K562 (cell line): ENCODE data around the gene CNOT10. TPM values are rescaled to one million over a fixed set of nuclear protein-coding genes. Genes with fewer than 3 reads are reported as not detected.

Experiments used
- CHAMP1 ChIP-seq: fragments of 450-650 bp; IDR thresholded peaks from 2 replicates; pipeline ENCODE4 v1.6.1; 2016; ENCODE audit warnings: mild to moderate bottlenecking
- DNMT1 ChIP-seq: fragments of 450-650 bp; IDR thresholded peaks from 2 replicates; pipeline ENCODE4 v1.6.1; 2016; ENCODE audit warnings: antibody characterized with exemption, mild to moderate bottlenecking
- EHMT2 ChIP-seq: fragments of 450-650 bp; IDR thresholded peaks from 2 replicates; pipeline ENCODE4 v1.6.1; 2018; ENCODE audit warnings: antibody characterized with exemption
- FIP1L1 ChIP-seq: fragments of 200-400 bp; formaldehyde crosslinking; IDR thresholded peaks from 2 replicates; pipeline ENCODE4 v1.6.1; 2018; ENCODE audit warnings: mild to moderate bottlenecking, low read depth, low read length; ENCODE audit not compliant: poor library complexity, severe bottlenecking
- HDAC3 ChIP-seq: fragments of 450-650 bp; IDR thresholded peaks from 2 replicates; pipeline ENCODE4 v1.6.1; 2018; ENCODE audit warnings: borderline replicate concordance, mild to moderate bottlenecking, moderate library complexity; ENCODE audit not compliant: partially characterized antibody
- KDM1A ChIP-seq, 2 experiments: fragments of 450-650 bp; IDR thresholded peaks; 2 replicates each; pipeline ENCODE4 v1.6.1; 2016; ENCODE audit warnings: mild to moderate bottlenecking in 2 of 2
- KLF16 ChIP-seq: IDR thresholded peaks from 2 replicates; pipeline ENCODE4 v1.6.1; 2016; ENCODE audit warnings: antibody characterized with exemption
- NEUROD1 ChIP-seq: fragments of 150-350 bp; IDR thresholded peaks from 2 replicates; pipeline ENCODE4 v1.6.1; 2014; ENCODE audit warnings: borderline replicate concordance, low read length, low read depth; ENCODE audit not compliant: partially characterized antibody
- PBX2 ChIP-seq, 2 experiments: IDR thresholded peaks in 1 of 2; conservative IDR thresholded peaks in 1 of 2; 2 replicates each; pipeline ENCODE4 v1.6.1; 2016; ENCODE audit warnings: low read depth in 2 of 2, mild to moderate bottlenecking in 1 of 2, missing compliant biosample characterization in 1 of 2, missing genetic modification characterization in 1 of 2, moderate library complexity in 1 of 2
- PML ChIP-seq: IDR thresholded peaks from 2 replicates; pipeline ENCODE4 v1.6.1; 2012; ENCODE audit warnings: low read length, inconsistent platforms
- RBM25 ChIP-seq: fragments of 200-400 bp; formaldehyde crosslinking; IDR thresholded peaks from 2 replicates; pipeline ENCODE4 v1.6.1; 2018; ENCODE audit warnings: low read length, low read depth, moderate library complexity; ENCODE audit not compliant: severe bottlenecking
- SETDB1 ChIP-seq: IDR thresholded peaks from one replicate; pipeline ENCODE4 v1.6.1; 2012; ENCODE audit warnings: low read length, control low read depth, inconsistent platforms
- WHSC1 ChIP-seq: IDR thresholded peaks from one replicate; pipeline ENCODE4 v1.6.1; 2012; ENCODE audit warnings: low read length, control low read depth, inconsistent platforms
- ZBTB26 ChIP-seq: fragments of 450-650 bp; formaldehyde crosslinking; IDR thresholded peaks from 2 replicates; pipeline ENCODE4 v1.4.0; 2022; ENCODE audit warnings: missing genetic modification characterization
- ZNF165 ChIP-seq: fragments of 250-450 bp; sonication (Bioruptor Pico); IDR thresholded peaks from 2 replicates; pipeline ENCODE4 v1.4.0; 2020; ENCODE audit warnings: borderline replicate concordance
- ZNF23 ChIP-seq: fragments of 250-450 bp; sonication (Bioruptor Pico); IDR thresholded peaks from 2 replicates; pipeline ENCODE4 v1.4.0; 2020; ENCODE audit warnings: mild to moderate bottlenecking
- ZNF384 ChIP-seq: IDR thresholded peaks from 2 replicates; pipeline ENCODE4 v1.6.1; 2012; ENCODE audit warnings: low read depth, low read length, improper control_type of control experiment
- polyA plus RNA-seq, 8 experiments: library from polyadenylated mRNA; depleted of rRNA in 4 of 8; stranded (reverse) in 5 of 8; unstranded in 3 of 8; fragments of >200 nt; fragmentation: Nextera tagmentation in 2 of 8; fragmentation: Illumina TruSeq in 1 of 8; extraction: Ambion mirVana in 2 of 8; extraction: Trizol in 1 of 8; gene quantifications; 2 replicates each; pipeline versions ENCODE4 v1.2.1 to v1.2.3, GENCODE V29; 2011 to 2014; ENCODE audit warnings: inconsistent platforms in 1 of 8, missing spikeins in 1 of 8
- total RNA-seq, 7 experiments: library from RNA; depleted of rRNA in 6 of 7; stranded (reverse); fragments of >200 nt in 6 of 7; fragmentation: Illumina TruSeq in 2 of 7; extraction: Trizol in 2 of 7; gene quantifications; 2 replicates each; pipeline versions ENCODE4 v1.2.1 to v1.2.3, GENCODE V29; 2011 to 2021; ENCODE audit warnings: low replicate concordance in 1 of 7
- TF ChIP-seq, protein P1 (sequence below): fragments of 450-650 bp; IDR thresholded peaks from 2 replicates; pipeline ENCODE4 v1.6.1; 2017; ENCODE audit warnings: mild to moderate bottlenecking, moderate library complexity
- TF ChIP-seq, protein P2 (sequence below): sonication (generic); formaldehyde crosslinking; IDR thresholded peaks from 2 replicates; pipeline ENCODE4 v1.8.0; 2022; ENCODE audit warnings: missing genetic modification reagents, mild to moderate bottlenecking, borderline replicate concordance

The CNOT10 gene
- total and polyA plus RNA-seq, 9 of the 15 experiments (the other 6 are each of a cell fraction or from before 2014, with no cell fraction given), result 35.7 to 114 (median 81.9) TPM

DNA sequence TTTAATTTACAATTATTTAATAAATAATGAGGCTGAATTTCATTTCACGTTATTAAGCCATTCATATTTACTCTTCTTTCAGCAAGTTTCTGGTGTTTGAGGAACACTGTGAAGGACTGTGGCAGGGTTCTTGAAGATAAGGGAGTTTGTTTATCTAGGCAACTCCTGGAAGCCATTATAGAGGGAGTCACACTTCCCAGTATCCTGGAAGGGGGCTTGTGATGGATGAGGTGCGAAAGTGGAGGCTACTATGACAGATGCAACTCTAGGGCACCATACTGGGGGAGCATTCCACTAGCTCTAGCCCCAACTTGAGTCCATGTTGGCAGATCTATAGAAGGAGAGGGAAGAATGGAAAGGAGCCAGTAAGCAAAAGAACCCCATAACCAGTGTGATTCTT, 14.4 kb downstream of the CNOT10 start (continued):
- TF ChIP-seq ZBTB26 (CRISPR knock-in tag) (no peak), SETDB1 (no peak), ZNF384 (no peak), KLF16 (no peak), PBX2 (CRISPR knock-in tag; IDR thresholded peaks at IDR 0.05; ENCODE audit: low read depth) (no peak), PBX2 (tag; conservative IDR thresholded peaks at IDR 0.05; ENCODE audit: low read depth) (peak; percentile 80), ZNF165 (CRISPR knock-in tag) (no peak), ZNF23 (CRISPR knock-in tag) (no peak), RBM25 (no peak), DNMT1 (no peak), KDM1A (IDR thresholded peaks at IDR 0.05) (peak in 1 of 2 experiments; percentile 51; a peak in 1 of 4 replicates), NEUROD1 (peak; percentile 21), HDAC3 (no peak), EHMT2 (peak; percentile 70), FIP1L1 (no peak), WHSC1 (no peak), CHAMP1 (0 out of 2 replicates have a peak, but pooled peaks have one; percentile 32), PML (no peak)
- TF ChIP-seq, protein P1, sequence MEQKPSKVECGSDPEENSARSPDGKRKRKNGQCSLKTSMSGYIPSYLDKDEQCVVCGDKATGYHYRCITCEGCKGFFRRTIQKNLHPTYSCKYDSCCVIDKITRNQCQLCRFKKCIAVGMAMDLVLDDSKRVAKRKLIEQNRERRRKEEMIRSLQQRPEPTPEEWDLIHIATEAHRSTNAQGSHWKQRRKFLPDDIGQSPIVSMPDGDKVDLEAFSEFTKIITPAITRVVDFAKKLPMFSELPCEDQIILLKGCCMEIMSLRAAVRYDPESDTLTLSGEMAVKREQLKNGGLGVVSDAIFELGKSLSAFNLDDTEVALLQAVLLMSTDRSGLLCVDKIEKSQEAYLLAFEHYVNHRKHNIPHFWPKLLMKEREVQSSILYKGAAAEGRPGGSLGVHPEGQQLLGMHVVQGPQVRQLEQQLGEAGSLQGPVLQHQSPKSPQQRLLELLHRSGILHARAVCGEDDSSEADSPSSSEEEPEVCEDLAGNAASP, result no peak
- TF ChIP-seq, protein P2, sequence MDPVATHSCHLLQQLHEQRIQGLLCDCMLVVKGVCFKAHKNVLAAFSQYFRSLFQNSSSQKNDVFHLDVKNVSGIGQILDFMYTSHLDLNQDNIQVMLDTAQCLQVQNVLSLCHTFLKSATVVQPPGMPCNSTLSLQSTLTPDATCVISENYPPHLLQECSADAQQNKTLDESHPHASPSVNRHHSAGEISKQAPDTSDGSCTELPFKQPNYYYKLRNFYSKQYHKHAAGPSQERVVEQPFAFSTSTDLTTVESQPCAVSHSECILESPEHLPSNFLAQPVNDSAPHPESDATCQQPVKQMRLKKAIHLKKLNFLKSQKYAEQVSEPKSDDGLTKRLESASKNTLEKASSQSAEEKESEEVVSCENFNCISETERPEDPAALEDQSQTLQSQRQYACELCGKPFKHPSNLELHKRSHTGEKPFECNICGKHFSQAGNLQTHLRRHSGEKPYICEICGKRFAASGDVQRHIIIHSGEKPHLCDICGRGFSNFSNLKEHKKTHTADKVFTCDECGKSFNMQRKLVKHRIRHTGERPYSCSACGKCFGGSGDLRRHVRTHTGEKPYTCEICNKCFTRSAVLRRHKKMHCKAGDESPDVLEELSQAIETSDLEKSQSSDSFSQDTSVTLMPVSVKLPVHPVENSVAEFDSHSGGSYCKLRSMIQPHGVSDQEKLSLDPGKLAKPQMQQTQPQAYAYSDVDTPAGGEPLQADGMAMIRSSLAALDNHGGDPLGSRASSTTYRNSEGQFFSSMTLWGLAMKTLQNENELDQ (CRISPR knock-in tag), result no peak
